GM12878 (cell line): ENCODE data around the gene ITGB5. TPM values are rescaled to one million over a fixed set of nuclear protein-coding genes. Genes with fewer than 3 reads are reported as not detected.

Source experiments
- ATAC-seq: fragments of 200-7000 bp; cut with Tn5 transposase; 3 replicates; pipeline ENCODE4 v1.9.1; 2020; ENCODE audit warnings: mild to moderate bottlenecking, moderate library complexity
- BruUV-seq: library from RNA; stranded (reverse); fragments of 400-500 nt; replicated peaks from 2 replicates; lab custom pipeline; 2021; lab: Mats Ljungman, UMichigan
- CTCF ChIA-PET: fragments of 300-600 bp; sonication (Branson Sonifier 250); formaldehyde crosslinking; extraction: SDS; loops from one replicate; lab custom pipeline; 2021; ENCODE audit warnings: inconsistent platforms; lab: Yijun Ruan, JAX
- POLR2A ChIA-PET: fragments of 350-600 bp; formaldehyde crosslinking; extraction: SDS; loops from one replicate; lab custom pipeline; 2021; ENCODE audit warnings: inconsistent platforms; lab: Charles Lee
- RAD21 ChIA-PET: fragments of 300-600 bp; sonication (Branson Sonifier 250); formaldehyde crosslinking; loops from one replicate; lab custom pipeline; 2023; ENCODE audit warnings: antibody characterized with exemption; ENCODE audit not compliant: unreplicated experiment; lab: Charles Lee
- SMC1A ChIA-PET: fragments of 300-600 bp; sonication (Branson Sonifier 250); formaldehyde crosslinking; loops from one replicate; lab custom pipeline; 2023; ENCODE audit not compliant: unreplicated experiment, uncharacterized antibody; lab: Charles Lee
- DNase-seq: peaks from one replicate; pipeline ENCODE4 v3.0.0-alpha.2; 2011; ENCODE audit warnings: low read depth, low spot score
- FAIRE-seq: peaks from 3 replicates; lab custom pipeline; 2011; peaks lifted over from hg19 to GRCh38; lab: Jason Lieb, UNC
- H2AFZ ChIP-seq: 2 replicates; pipeline ENCODE4 v1.6.0; 2011; ENCODE audit warnings: low read depth, low read length, control low read depth; ENCODE audit not compliant: control insufficient read depth
- H3K27ac ChIP-seq: 2 replicates; pipeline ENCODE4 v1.5.1; 2011; ENCODE audit warnings: control low read depth; ENCODE audit not compliant: control insufficient read depth, insufficient read depth
- H3K27me3 ChIP-seq, 2 experiments: replicated peaks in 1 of 2; 2 replicates each; pipeline versions ENCODE4 v1.6.0 to v1.6.1; 2011; ENCODE audit warnings: low read length in 1 of 2; ENCODE audit not compliant: control insufficient read depth in 2 of 2, insufficient read depth in 2 of 2
- H3K36me3 ChIP-seq, 2 experiments: 2 replicates each; pipeline ENCODE4 v1.5.1; 2011; ENCODE audit warnings: low read length in 1 of 2; ENCODE audit not compliant: control insufficient read depth in 2 of 2, insufficient read depth in 2 of 2
- H3K4me1 ChIP-seq: 2 replicates; pipeline ENCODE4 v1.6.1; 2011; ENCODE audit warnings: mild to moderate bottlenecking, low read length, moderate library complexity, mixed read lengths; ENCODE audit not compliant: control insufficient read depth, insufficient read depth
- H3K4me2 ChIP-seq: 2 replicates; pipeline ENCODE4 v1.6.0; 2011; ENCODE audit warnings: control low read depth; ENCODE audit not compliant: control insufficient read depth, insufficient read depth
- H3K4me3 ChIP-seq: fragments of 200-600 bp; sonication (generic); 2 replicates; pipeline ENCODE4 v1.5.1; 2016
- H3K79me2 ChIP-seq: 2 replicates; pipeline ENCODE4 v1.6.0; 2011; ENCODE audit warnings: low read length; ENCODE audit not compliant: control insufficient read depth, insufficient read depth
- H3K9ac ChIP-seq: 2 replicates; pipeline ENCODE4 v1.8.0; 2011; ENCODE audit warnings: low read length, control low read depth, mixed read lengths; ENCODE audit not compliant: control insufficient read depth, insufficient read depth
- H3K9me3 ChIP-seq: replicated peaks from 3 replicates; pipeline ENCODE4 v1.5.1; 2011; ENCODE audit warnings: mild to moderate bottlenecking, low read length; ENCODE audit not compliant: control insufficient read depth, insufficient read depth
- H4K20me1 ChIP-seq: 2 replicates; pipeline ENCODE4 v1.6.0; 2011; ENCODE audit not compliant: control insufficient read depth, insufficient read depth
- BCL11A ChIP-seq: IDR thresholded peaks from 2 replicates; pipeline ENCODE4 v1.6.1; 2011; ENCODE audit warnings: low read depth, low read length
- CEBPB ChIP-seq, 2 experiments: fragments of 150-350 bp in 1 of 2; IDR thresholded peaks; 2 replicates each; pipeline ENCODE4 v1.6.1; 2012 to 2014; ENCODE audit warnings: low read depth in 2 of 2, low read length in 2 of 2, borderline replicate concordance in 1 of 2, inconsistent platforms in 1 of 2
- MEF2A ChIP-seq: IDR thresholded peaks from 2 replicates; pipeline ENCODE4 v1.6.1; 2011; ENCODE audit warnings: low read depth, mild to moderate bottlenecking, low read length, moderate library complexity; ENCODE audit not compliant: insufficient read depth
- RB1 ChIP-seq: fragments of 450-650 bp; formaldehyde crosslinking; IDR thresholded peaks from 2 replicates; pipeline ENCODE4 v1.6.1; 2017; ENCODE audit warnings: mild to moderate bottlenecking, borderline replicate concordance
- SIN3A ChIP-seq: IDR thresholded peaks from 2 replicates; pipeline ENCODE4 v1.6.1; 2012; ENCODE audit warnings: low read depth, low read length, improper control_type of control experiment
- SIX5 ChIP-seq: IDR thresholded peaks from 2 replicates; pipeline ENCODE4 v1.6.1; 2011; ENCODE audit warnings: mild to moderate bottlenecking, low read depth, low read length, moderate library complexity; ENCODE audit not compliant: severe bottlenecking
- SMARCA5 ChIP-seq: fragments of 450-650 bp; IDR thresholded peaks from 2 replicates; pipeline ENCODE4 v1.6.1; 2017; ENCODE audit warnings: mild to moderate bottlenecking
- TBL1XR1 ChIP-seq: IDR thresholded peaks from 2 replicates; pipeline ENCODE4 v1.6.1; 2012; ENCODE audit warnings: low read depth, low read length, improper control_type of control experiment
- WGBS: methylation state at CpG from one replicate; pipeline ENCODE4 v1.1.6; 2016; ENCODE audit warnings: low lambda C conversion rate; ENCODE audit not compliant: insufficient replicate concordance, insufficient coverage; ENCODE audit errors: missing lambda C conversion rate; 5-methylcytosine and 5-hydroxymethylcytosine counted together
- in situ Hi-C: fragments of 300-500 bp; cut with MboI; formaldehyde crosslinking; loops from 9 replicates; pipeline ENCODE4 v1.14.3; 2018; ENCODE audit warnings: mixed read lengths
- intact Hi-C: fragments of 100-400 bp; cut with micrococcal nuclease; formaldehyde crosslinking; loops from one replicate; pipeline ENCODE4 v1.14.2; 2022; ENCODE audit not compliant: unreplicated experiment
- polyA plus RNA-seq, 11 experiments: library from polyadenylated mRNA; depleted of rRNA in 4 of 11; unstranded in 6 of 11; stranded (reverse) in 5 of 11; fragments of >200 nt; fragmentation: Nextera tagmentation in 4 of 11; fragmentation: Illumina TruSeq in 1 of 11; extraction: Ambion mirVana in 4 of 11; extraction: Trizol in 1 of 11; gene quantifications; 1 replicate in 1 of 11; 2 replicates in 10 of 11; pipeline versions ENCODE4 v1.2.1 to v1.2.3, GENCODE V29; 2011 to 2016; ENCODE audit warnings: inconsistent platforms in 2 of 11, missing spikeins in 2 of 11, low read depth in 1 of 11
- total RNA-seq, 4 experiments: library from RNA; depleted of rRNA in 3 of 4; stranded (reverse); fragments of >200 nt in 3 of 4; fragmentation: Illumina TruSeq in 1 of 4; extraction: Trizol in 1 of 4; gene quantifications; 2 replicates each; pipeline versions ENCODE4 v1.2.1 to v1.2.3, GENCODE V29; 2013 to 2021
- TF ChIP-seq, protein P1 (sequence below): fragments of 450-650 bp; IDR thresholded peaks from 2 replicates; pipeline ENCODE4 v1.6.1; 2016; ENCODE audit warnings: mild to moderate bottlenecking
- TF ChIP-seq, protein P2 (sequence below): fragments of 450-650 bp; formaldehyde crosslinking; IDR thresholded peaks from 2 replicates; pipeline ENCODE4 v1.5.0; 2022; ENCODE audit warnings: mild to moderate bottlenecking, missing genetic modification characterization

Gene ITGB5
- total and polyA plus RNA-seq, 10 of the 15 experiments (the other 5 are each of a cell fraction or from before 2014, with no cell fraction given): 0.05 to 10.0 (median 0.83) TPM; not detected in 2

DNA sequence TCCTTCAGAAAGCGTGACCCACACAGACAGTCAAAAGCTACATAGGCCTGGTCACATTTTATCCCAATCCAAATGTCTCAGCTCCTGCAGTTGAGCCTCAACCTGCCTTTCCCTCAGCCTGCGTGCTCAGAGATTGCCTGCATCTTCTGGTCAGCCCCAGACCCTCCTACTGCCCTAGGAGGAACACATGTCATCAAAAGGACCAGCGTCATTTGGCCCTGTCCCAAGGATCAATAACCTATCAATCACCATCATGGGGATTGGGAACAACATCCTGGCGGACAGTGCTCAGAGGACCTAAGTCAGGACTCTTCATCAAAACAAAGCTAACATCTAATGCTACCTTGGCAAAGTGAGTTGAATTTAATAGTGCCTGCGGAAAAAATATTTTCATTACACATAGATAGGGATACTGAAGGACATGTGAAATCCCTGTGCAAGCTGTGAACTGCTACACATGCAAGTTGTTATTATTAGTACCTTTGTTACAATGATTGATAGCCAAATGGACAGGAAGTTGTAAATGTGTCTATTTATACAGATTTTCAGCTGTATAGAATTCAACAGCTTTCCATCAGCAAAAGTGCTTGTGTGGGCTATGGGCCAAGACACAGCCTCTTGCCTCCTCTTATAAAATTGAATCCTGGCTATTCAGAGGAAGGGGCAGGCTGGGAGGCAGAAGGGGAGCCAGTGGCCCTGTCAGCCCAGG, 109.2 kb downstream of the ITGB5 start:
- no peak overlapping the region for H3K4me3 ChIP-seq
- ChIA-PET SMC1A (interaction anchor here (1.0 kb wide), 3 partner anchors 8 to 147 kb away, joined by 3 to 5 read pairs (median 4); no protein-coding TSS in a partner anchor), CTCF (interaction anchor here (1.3 to 4.4 kb wide), 3 partner anchors 8 to 11 kb away, joined by 4 to 22 read pairs (median 6); no protein-coding TSS in a partner anchor), RAD21 (interaction anchor here (1.3 kb wide), 1 partner anchor 10 kb away, joined by 5 read pairs; no protein-coding TSS in a partner anchor)
- H3K9me3 ChIP-seq: no peaks in the 10 kb centered on the region
- ATAC-seq: no peak
- in situ Hi-C loops (no loop called here), intact Hi-C loops (no loop called here)
- no peaks in the 10 kb centered on the region for H3K79me2 ChIP-seq
- no peak overlapping the region for H3K27ac ChIP-seq
- 28% methylated on average over 5 of the region's 5 CpGs for WGBS
- no peaks in the 10 kb centered on the region for H4K20me1 ChIP-seq
- no TSS peak for BruUV-seq
- DNase-seq: no peak
- no peak for FAIRE-seq
- H3K9ac ChIP-seq: no peak overlapping the region
- TF ChIP-seq TBL1XR1 (no peak), CEBPB (IDR thresholded peaks at IDR 0.05; ENCODE audit: borderline replicate concordance in 1 of 2, low read depth in 2 of 2, low read length in 2 of 2) (no peak), SMARCA5 (no peak)
- TF ChIP-seq, all 136 proteins: peak for 0
- no peaks in the 10 kb centered on the region for H3K36me3 ChIP-seq
- H3K4me1 ChIP-seq: peaks cover 13% of the 10 kb centered on the region
- no peak overlapping the region for H3K4me2 ChIP-seq
- H2AFZ ChIP-seq: no peak overlapping the region
- POLR2A ChIA-PET: interaction anchor here (1.7 kb wide), 1 partner anchor 9 kb away, joined by 4 read pairs; no protein-coding TSS in a partner anchor
- H3K27me3 ChIP-seq: no peaks in the 10 kb centered on the region

GRCh38 chr3:124776856-124777255, 110.3 kb downstream of the ITGB5 start:
- H3K9ac ChIP-seq: no peak overlapping the region
- H3K4me2 ChIP-seq: no peak overlapping the region
- no peak overlapping the region for H3K4me3 ChIP-seq
- POLR2A ChIA-PET: no interaction called here
- CTCF ChIA-PET: interaction anchor here (0.9 to 1.3 kb wide), 2 partner anchors 10 kb away, joined by 3 to 4 read pairs; no protein-coding TSS in a partner anchor
- DNase-seq (no peak), FAIRE-seq (no peak), ATAC-seq (no peak)
- intact Hi-C loops (no loop called here), in situ Hi-C loops (no loop called here)
- no peak overlapping the region for H2AFZ ChIP-seq
- no peaks in the 10 kb centered on the region for H4K20me1 ChIP-seq
- 68% methylated on average over 5 of the region's 5 CpGs for WGBS
- SMC1A ChIA-PET: interaction anchor here (1.0 kb wide), 1 partner anchor 148 kb away, joined by 3 read pairs; no protein-coding TSS in a partner anchor
- RAD21 ChIA-PET: no interaction called here
- no peaks in the 10 kb centered on the region for H3K79me2 ChIP-seq
- H3K27ac ChIP-seq: no peak overlapping the region
- peaks cover 19% of the 10 kb centered on the region for H3K4me1 ChIP-seq
- no peaks in the 10 kb centered on the region for H3K36me3 ChIP-seq
- BruUV-seq: no TSS peak
- H3K27me3 ChIP-seq: no peaks in the 10 kb centered on the region
- no peaks in the 10 kb centered on the region for H3K9me3 ChIP-seq
- TF ChIP-seq SIN3A (no peak), MEF2A (no peak), SIX5 (no peak), RB1 (no peak), SMARCA5 (no peak), BCL11A (no peak)
- TF ChIP-seq, protein P1, sequence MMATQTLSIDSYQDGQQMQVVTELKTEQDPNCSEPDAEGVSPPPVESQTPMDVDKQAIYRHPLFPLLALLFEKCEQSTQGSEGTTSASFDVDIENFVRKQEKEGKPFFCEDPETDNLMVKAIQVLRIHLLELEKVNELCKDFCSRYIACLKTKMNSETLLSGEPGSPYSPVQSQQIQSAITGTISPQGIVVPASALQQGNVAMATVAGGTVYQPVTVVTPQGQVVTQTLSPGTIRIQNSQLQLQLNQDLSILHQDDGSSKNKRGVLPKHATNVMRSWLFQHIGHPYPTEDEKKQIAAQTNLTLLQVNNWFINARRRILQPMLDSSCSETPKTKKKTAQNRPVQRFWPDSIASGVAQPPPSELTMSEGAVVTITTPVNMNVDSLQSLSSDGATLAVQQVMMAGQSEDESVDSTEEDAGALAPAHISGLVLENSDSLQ: no peak
- TF ChIP-seq, protein P2, sequence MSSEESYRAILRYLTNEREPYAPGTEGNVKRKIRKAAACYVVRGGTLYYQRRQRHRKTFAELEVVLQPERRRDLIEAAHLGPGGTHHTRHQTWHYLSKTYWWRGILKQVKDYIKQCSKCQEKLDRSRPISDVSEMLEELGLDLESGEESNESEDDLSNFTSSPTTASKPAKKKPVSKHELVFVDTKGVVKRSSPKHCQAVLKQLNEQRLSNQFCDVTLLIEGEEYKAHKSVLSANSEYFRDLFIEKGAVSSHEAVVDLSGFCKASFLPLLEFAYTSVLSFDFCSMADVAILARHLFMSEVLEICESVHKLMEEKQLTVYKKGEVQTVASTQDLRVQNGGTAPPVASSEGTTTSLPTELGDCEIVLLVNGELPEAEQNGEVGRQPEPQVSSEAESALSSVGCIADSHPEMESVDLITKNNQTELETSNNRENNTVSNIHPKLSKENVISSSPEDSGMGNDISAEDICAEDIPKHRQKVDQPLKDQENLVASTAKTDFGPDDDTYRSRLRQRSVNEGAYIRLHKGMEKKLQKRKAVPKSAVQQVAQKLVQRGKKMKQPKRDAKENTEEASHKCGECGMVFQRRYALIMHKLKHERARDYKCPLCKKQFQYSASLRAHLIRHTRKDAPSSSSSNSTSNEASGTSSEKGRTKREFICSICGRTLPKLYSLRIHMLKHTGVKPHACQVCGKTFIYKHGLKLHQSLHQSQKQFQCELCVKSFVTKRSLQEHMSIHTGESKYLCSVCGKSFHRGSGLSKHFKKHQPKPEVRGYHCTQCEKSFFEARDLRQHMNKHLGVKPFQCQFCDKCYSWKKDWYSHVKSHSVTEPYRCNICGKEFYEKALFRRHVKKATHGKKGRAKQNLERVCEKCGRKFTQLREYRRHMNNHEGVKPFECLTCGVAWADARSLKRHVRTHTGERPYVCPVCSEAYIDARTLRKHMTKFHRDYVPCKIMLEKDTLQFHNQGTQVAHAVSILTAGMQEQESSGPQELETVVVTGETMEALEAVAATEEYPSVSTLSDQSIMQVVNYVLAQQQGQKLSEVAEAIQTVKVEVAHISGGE (CRISPR knock-in tag): no peak
